HepG2 (cell line): ENCODE measurements around the gene PRSS36. TPM values are rescaled to one million over a fixed set of nuclear protein-coding genes. Genes with fewer than 3 reads are reported as not detected.

Source experiments
- ATAC-seq: fragments of 200-7000 bp; cut with Tn5 transposase; 3 replicates; pipeline ENCODE4 v1.9.1; 2020; ENCODE audit warnings: mild to moderate bottlenecking, moderate library complexity
- BruUV-seq: library from RNA; stranded (reverse); fragments of 400-500 nt; replicated peaks from 2 replicates; lab custom pipeline; 2021; lab: Mats Ljungman, UMichigan
- CTCF ChIA-PET: fragments of 300-600 bp; formaldehyde crosslinking; extraction: SDS; loops from one replicate; lab custom pipeline; 2021; ENCODE audit warnings: low total read pairs, inconsistent platforms, low intra/inter-chr PET ratio; lab: Yijun Ruan, JAX
- POLR2A ChIA-PET: fragments of 350-600 bp; sonication (Branson Sonifier 250); formaldehyde crosslinking; loops from one replicate; lab custom pipeline; 2020; ENCODE audit warnings: antibody characterized with exemption, inconsistent platforms; lab: Yijun Ruan, JAX
- DNase-seq: peaks from one replicate; pipeline ENCODE4 v3.0.0-alpha.2; 2015; ENCODE audit warnings: low spot score
- FAIRE-seq: peaks from 3 replicates; lab custom pipeline; 2011; peaks lifted over from hg19 to GRCh38; lab: Jason Lieb, UNC
- H2AFZ ChIP-seq: one replicate; pipeline ENCODE4 v1.6.1; 2011; ENCODE audit warnings: low read length, inconsistent platforms
- H3K27ac ChIP-seq: fragments of 300-600 bp; 3 replicates; pipeline ENCODE4 v1.8.0; 2011; ENCODE audit warnings: mixed run types, mild to moderate bottlenecking, mixed read lengths, low read length, inconsistent platforms; ENCODE audit not compliant: insufficient read depth; ENCODE audit errors: extremely low read length
- H3K27me3 ChIP-seq, 2 experiments: fragments of 200-600 bp in 1 of 2; 2 replicates in 1 of 2; 3 replicates in 1 of 2; pipeline versions ENCODE4 v1.6.0 to v1.8.0; 2011; ENCODE audit warnings: low read length in 2 of 2, mild to moderate bottlenecking in 2 of 2, moderate library complexity in 2 of 2, inconsistent platforms in 1 of 2; ENCODE audit not compliant: insufficient read depth in 2 of 2, control insufficient read depth in 1 of 2
- H3K36me3 ChIP-seq, 2 experiments: fragments of 200-600 bp in 1 of 2; replicated peaks in 1 of 2; 2 replicates in 1 of 2; 3 replicates in 1 of 2; pipeline versions ENCODE4 v1.5.1 to v1.8.0; 2011; ENCODE audit warnings: low read length in 2 of 2, inconsistent platforms in 1 of 2; ENCODE audit not compliant: insufficient read depth in 2 of 2, control insufficient read depth in 1 of 2
- H3K4me1 ChIP-seq: 2 replicates; pipeline ENCODE4 v1.5.1; 2012; ENCODE audit warnings: low read length, inconsistent platforms; ENCODE audit not compliant: insufficient read depth
- H3K4me2 ChIP-seq: 2 replicates; pipeline ENCODE4 v1.6.0; 2011; ENCODE audit warnings: low read depth, low read length, inconsistent platforms
- H3K4me3 ChIP-seq, 3 experiments: fragments of 200-600 bp in 1 of 3; sonication (generic), shearing (Covaris generic) in 1 of 3; replicated peaks in 1 of 3; 2 replicates each; pipeline ENCODE4 v1.5.1; 2011 to 2016; ENCODE audit warnings: low read length in 3 of 3, inconsistent platforms in 2 of 3, low read depth in 2 of 3, mild to moderate bottlenecking in 2 of 3, control low read depth in 1 of 3, mixed read lengths in 1 of 3; ENCODE audit not compliant: insufficient read depth in 1 of 3
- H3K79me2 ChIP-seq: one replicate; pipeline ENCODE4 v1.6.1; 2011; ENCODE audit warnings: low read length, inconsistent platforms; ENCODE audit not compliant: insufficient read depth
- H3K9ac ChIP-seq: 2 replicates; pipeline ENCODE4 v1.6.0; 2011; ENCODE audit warnings: mild to moderate bottlenecking, low read depth, low read length, inconsistent platforms; ENCODE audit not compliant: insufficient read depth
- H3K9me3 ChIP-seq: 2 replicates; pipeline ENCODE4 v1.5.1; 2012; ENCODE audit warnings: mild to moderate bottlenecking, low read length
- H4K20me1 ChIP-seq: 2 replicates; pipeline ENCODE4 v1.6.0; 2011; ENCODE audit warnings: inconsistent platforms, mild to moderate bottlenecking, low read length, moderate library complexity; ENCODE audit not compliant: insufficient read depth
- AGO2 ChIP-seq: fragments of 200-400 bp; formaldehyde crosslinking; optimal IDR thresholded peaks from 2 replicates; pipeline ENCODE3; 2017; ENCODE audit warnings: mild to moderate bottlenecking, low read depth, low read length, moderate library complexity
- ARNT ChIP-seq: fragments of 450-650 bp; IDR thresholded peaks from 2 replicates; pipeline ENCODE4 v1.6.1; 2017
- PHF8 ChIP-seq: sonication (generic); formaldehyde crosslinking; IDR thresholded peaks from 2 replicates; pipeline ENCODE4 v1.5.0; 2020; ENCODE audit warnings: missing genetic modification reagents
- RFXANK ChIP-seq: IDR thresholded peaks from 2 replicates; pipeline ENCODE4 v1.6.1; 2016
- ZBTB3 ChIP-seq: sonication (generic); formaldehyde crosslinking; IDR thresholded peaks from 2 replicates; pipeline ENCODE4 v1.4.0; 2020; ENCODE audit warnings: low read depth, mild to moderate bottlenecking, moderate library complexity, missing genetic modification reagents, borderline replicate concordance
- ZNF737 ChIP-seq: sonication (generic); formaldehyde crosslinking; IDR thresholded peaks from 2 replicates; pipeline ENCODE4 v1.5.0; 2020; ENCODE audit warnings: missing genetic modification reagents, mild to moderate bottlenecking, borderline replicate concordance
- WGBS: methylation state at CpG from one replicate; pipeline ENCODE4 v1.1.6; 2017; ENCODE audit warnings: low lambda C conversion rate; 5-methylcytosine and 5-hydroxymethylcytosine counted together
- in situ Hi-C: cut with HindIII; loops from 2 replicates; pipeline ENCODE4 v1.10.0; 2017; ENCODE audit warnings: low pct_unique_long_range_greater_than_20kb; ENCODE audit not compliant: extremely low pct_ligation_motif_present
- intact Hi-C: fragments of 100-400 bp; cut with micrococcal nuclease; formaldehyde crosslinking; loops from one replicate; pipeline ENCODE4 v1.10.0; 2022; ENCODE audit not compliant: unreplicated experiment
- polyA plus RNA-seq, 8 experiments: library from polyadenylated mRNA; depleted of rRNA in 3 of 8; stranded (reverse) in 7 of 8; unstranded in 1 of 8; fragments of >200 nt; fragmentation: Illumina TruSeq in 4 of 8; extraction: Trizol in 4 of 8; gene quantifications; 2 replicates each; pipeline versions ENCODE4 v1.2.1 to v1.2.3, GENCODE V29; 2011 to 2016; ENCODE audit warnings: low read depth in 4 of 8, missing spikeins in 1 of 8, mixed read lengths in 1 of 8; ENCODE audit not compliant: insufficient read depth in 1 of 8
- total RNA-seq, 5 experiments: library from RNA; depleted of rRNA; stranded (reverse); fragments of >200 nt; fragmentation: Illumina TruSeq; extraction: Trizol; gene quantifications; 2 replicates each; pipeline ENCODE4 v1.2.3, GENCODE V29; 2016; ENCODE audit warnings: low read depth in 1 of 5
- TF ChIP-seq, protein P1 (sequence below): sonication (generic); formaldehyde crosslinking; IDR thresholded peaks from 2 replicates; pipeline ENCODE4 v1.9.0; 2021; ENCODE audit warnings: missing genetic modification reagents, mild to moderate bottlenecking, borderline replicate concordance

The PRSS36 gene
- total and polyA plus RNA-seq, 2 of the 13 experiments (the other 11 are each of a cell fraction or from before 2014, with no cell fraction given): 1.5 to 2.1 TPM

GRCh38 chr16:31132303-31132979, 17.4 kb downstream of the PRSS36 start:
- no peak overlapping the region for H3K4me3 ChIP-seq
- H2AFZ ChIP-seq: no peak overlapping the region
- no peak overlapping the region for H3K27ac ChIP-seq
- H3K79me2 ChIP-seq: no peaks in the 10 kb centered on the region
- ATAC-seq (no peak), DNase-seq (no peak), FAIRE-seq (no peak)
- 96% methylated on average over 19 of the region's 20 CpGs for WGBS
- H3K4me1 ChIP-seq: peaks cover 30% of the 10 kb centered on the region
- CTCF ChIA-PET: no interaction called here
- peaks cover 12 to 17% of the 10 kb centered on the region in 2 experiments; a peak in 4 of 5 replicates for H3K36me3 ChIP-seq
- H3K9ac ChIP-seq: no peak overlapping the region
- TF ChIP-seq PHF8 (CRISPR knock-in tag) (no peak), ZNF737 (CRISPR knock-in tag) (no peak), ARNT (no peak), RFXANK (CRISPR knock-in tag) (no peak), AGO2 (peak; percentile 67), ZBTB3 (CRISPR knock-in tag) (no peak)
- TF ChIP-seq, protein P1, sequence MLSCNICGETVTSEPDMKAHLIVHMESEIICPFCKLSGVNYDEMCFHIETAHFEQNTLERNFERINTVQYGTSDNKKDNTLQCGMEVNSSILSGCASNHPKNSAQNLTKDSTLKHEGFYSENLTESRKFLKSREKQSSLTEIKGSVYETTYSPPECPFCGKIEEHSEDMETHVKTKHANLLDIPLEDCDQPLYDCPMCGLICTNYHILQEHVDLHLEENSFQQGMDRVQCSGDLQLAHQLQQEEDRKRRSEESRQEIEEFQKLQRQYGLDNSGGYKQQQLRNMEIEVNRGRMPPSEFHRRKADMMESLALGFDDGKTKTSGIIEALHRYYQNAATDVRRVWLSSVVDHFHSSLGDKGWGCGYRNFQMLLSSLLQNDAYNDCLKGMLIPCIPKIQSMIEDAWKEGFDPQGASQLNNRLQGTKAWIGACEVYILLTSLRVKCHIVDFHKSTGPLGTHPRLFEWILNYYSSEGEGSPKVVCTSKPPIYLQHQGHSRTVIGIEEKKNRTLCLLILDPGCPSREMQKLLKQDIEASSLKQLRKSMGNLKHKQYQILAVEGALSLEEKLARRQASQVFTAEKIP (CRISPR knock-in tag): no peak
- TF ChIP-seq, all 625 proteins: peak for 1
- BruUV-seq: no TSS peak
- peaks cover 2 to 3% of the 10 kb centered on the region in 2 experiments; a peak in 2 of 5 replicates for H3K27me3 ChIP-seq
- intact Hi-C loops (no loop called here), in situ Hi-C loops (no loop called here)
- POLR2A ChIA-PET: interaction anchor here (0.9 to 1.7 kb wide), 3 partner anchors 10 to 19 kb away, joined by 3 to 8 read pairs (median 4); partner anchors contain the start of gene KAT8
- H4K20me1 ChIP-seq: no peaks in the 10 kb centered on the region
- no peak overlapping the region for H3K4me2 ChIP-seq
- H3K9me3 ChIP-seq: no peaks in the 10 kb centered on the region
